Vagina (tissue), 2 donors: ENCODE data around the gene LCN1. TPM values are rescaled to one million over a fixed set of nuclear protein-coding genes. Genes with fewer than 3 reads are reported as not detected.

Experiments used
- DNase-seq, 2 donors: peaks; one replicate each; pipeline ENCODE4 v3.0.0-alpha.2; 2017; ENCODE audit errors: extremely low spot score in 2 of 2
- H3K27ac ChIP-seq: fragments of 200-600 bp; sonication (generic); one replicate; pipeline ENCODE4 v1.5.1; 2019
- H3K27me3 ChIP-seq: fragments of 200-600 bp; sonication (generic); one replicate; pipeline ENCODE4 v1.5.1; 2019
- H3K36me3 ChIP-seq, 2 donors: fragments of 200-600 bp; sonication (generic); one replicate each; pipeline ENCODE4 v1.5.1; 2017 to 2019
- H3K4me1 ChIP-seq: fragments of 200-600 bp; sonication (generic); one replicate; pipeline ENCODE4 v1.5.1; 2019
- H3K4me3 ChIP-seq, 2 donors: fragments of 200-600 bp; sonication (generic); 1 replicate in 1 of 2; 2 replicates in 1 of 2; pipeline ENCODE4 v1.5.1; 2016 to 2019
- H3K9me3 ChIP-seq: fragments of 200-600 bp; sonication (generic); one replicate; pipeline ENCODE4 v1.5.1; 2019
- CTCF ChIP-seq, 3 experiments: fragments of 450-650 bp in 2 of 3; fragments of 200-600 bp in 1 of 3; sonication (generic) in 1 of 3; IDR thresholded peaks; one replicate each; pipeline ENCODE4 v1.5.1; 2017 to 2019; ENCODE audit warnings: antibody characterized with exemption in 3 of 3, mild to moderate bottlenecking in 2 of 3, moderate library complexity in 2 of 3
- POLR2A ChIP-seq, 2 donors: fragments of 450-650 bp; IDR thresholded peaks; one replicate each; pipeline ENCODE4 v1.6.1; 2017; ENCODE audit warnings: antibody characterized with exemption in 2 of 2, mild to moderate bottlenecking in 2 of 2, moderate library complexity in 2 of 2
- POLR2AphosphoS5 ChIP-seq, 2 donors: sonication (generic); formaldehyde crosslinking; IDR thresholded peaks; one replicate each; pipeline ENCODE4 v1.9.0; 2017; ENCODE audit warnings: antibody characterized with exemption in 2 of 2, mild to moderate bottlenecking in 2 of 2, low read depth in 1 of 2; ENCODE audit not compliant: insufficient read depth in 1 of 2
- intact Hi-C: fragments of 100-400 bp; cut with DNase I; formaldehyde crosslinking; loops from one replicate; pipeline ENCODE4 v1.15.1; 2023
- total RNA-seq: library from RNA; depleted of rRNA; stranded (reverse); fragments of >200 nt; gene quantifications from one replicate; pipeline ENCODE4 v1.2.3, GENCODE V29; 2016

Gene LCN1
- total RNA-seq, 1 donor from 2014 or later: not detected

- Histone ChIP-seq H3K27me3 (no peaks in the 10 kb centered on the region), H3K27ac (no peak overlapping the region), H3K9me3 (no peaks in the 10 kb centered on the region), H3K36me3 (no peaks in the 10 kb centered on the region), H3K4me3 (no peak overlapping the region), H3K4me1 (no peaks in the 10 kb centered on the region)
- no peak for TF ChIP-seq CTCF (IDR thresholded peaks at IDR 0.05)
- TF ChIP-seq POLR2A (IDR thresholded peaks at IDR 0.05): no peak
- TF ChIP-seq POLR2AphosphoS5 (IDR thresholded peaks at IDR 0.05; ENCODE audit: insufficient read depth in 1 of 2, low read depth in 1 of 2): no peak
- no peak for DNase-seq
- intact Hi-C loops: no loop called here
These were observed 45.3 kb downstream of the LCN1 start for GRCh38 chr9:135566552-135566951.

- H3K4me3 ChIP-seq: no peak overlapping the region
- no peak overlapping the region for H3K27ac ChIP-seq
- intact Hi-C loops: no loop called here
- H3K36me3 ChIP-seq: no peaks in the 10 kb centered on the region
- no peak for DNase-seq
- H3K4me1 ChIP-seq: no peaks in the 10 kb centered on the region
- no peaks in the 10 kb centered on the region for H3K27me3 ChIP-seq
- no peaks in the 10 kb centered on the region for H3K9me3 ChIP-seq
- TF ChIP-seq CTCF (IDR thresholded peaks at IDR 0.05) (no peak), POLR2AphosphoS5 (IDR thresholded peaks at IDR 0.05; ENCODE audit: insufficient read depth in 1 of 2, low read depth in 1 of 2) (no peak), POLR2A (IDR thresholded peaks at IDR 0.05) (no peak)
These were observed 46.1 kb downstream of the LCN1 start for GRCh38 chr9:135567311-135567710.

- H3K4me3 ChIP-seq: no peak overlapping the region
- H3K27me3 ChIP-seq: no peaks in the 10 kb centered on the region
- intact Hi-C loops: no loop called here
- no peak overlapping the region for H3K27ac ChIP-seq
- no peak for TF ChIP-seq POLR2AphosphoS5 (IDR thresholded peaks at IDR 0.05; ENCODE audit: insufficient read depth in 1 of 2, low read depth in 1 of 2)
- no peak for DNase-seq
- no peaks in the 10 kb centered on the region for H3K9me3 ChIP-seq
- no peaks in the 10 kb centered on the region for H3K36me3 ChIP-seq
- no peaks in the 10 kb centered on the region for H3K4me1 ChIP-seq
These were observed 46.8 kb downstream of the LCN1 start for GRCh38 chr9:135568026-135568425.

- Histone ChIP-seq H3K4me3 (no peak overlapping the region), H3K36me3 (no peaks in the 10 kb centered on the region), H3K27me3 (no peaks in the 10 kb centered on the region), H3K4me1 (no peaks in the 10 kb centered on the region), H3K27ac (no peak overlapping the region), H3K9me3 (no peaks in the 10 kb centered on the region)
- TF ChIP-seq POLR2A (IDR thresholded peaks at IDR 0.05): no peak
- no peak for DNase-seq
- intact Hi-C loops: no loop called here
These were observed 49.2 kb downstream of the LCN1 start for GRCh38 chr9:135570456-135570855.

GRCh38 chr9:135572233-135572632 lies 51.0 kb downstream of the LCN1 start:
- H3K27me3 ChIP-seq: no peaks in the 10 kb centered on the region
- TF ChIP-seq POLR2A (IDR thresholded peaks at IDR 0.05): no peak
- TF ChIP-seq CTCF (IDR thresholded peaks at IDR 0.05): no peak
- TF ChIP-seq POLR2AphosphoS5 (IDR thresholded peaks at IDR 0.05; ENCODE audit: insufficient read depth in 1 of 2, low read depth in 1 of 2): no peak
- no peak for DNase-seq
- H3K36me3 ChIP-seq: no peaks in the 10 kb centered on the region
- no peak overlapping the region for H3K4me3 ChIP-seq
- no peak overlapping the region for H3K27ac ChIP-seq
- H3K9me3 ChIP-seq: no peaks in the 10 kb centered on the region
- no peaks in the 10 kb centered on the region for H3K4me1 ChIP-seq
- intact Hi-C loops: no loop called here

GRCh38 chr9:135573124-135573523 lies 51.9 kb downstream of the LCN1 start:
- H3K27me3 ChIP-seq: no peaks in the 10 kb centered on the region
- DNase-seq: no peak
- H3K27ac ChIP-seq: no peak overlapping the region
- H3K9me3 ChIP-seq: no peaks in the 10 kb centered on the region
- H3K4me3 ChIP-seq: no peak overlapping the region
- TF ChIP-seq POLR2AphosphoS5 (IDR thresholded peaks at IDR 0.05; ENCODE audit: insufficient read depth in 1 of 2, low read depth in 1 of 2) (no peak), POLR2A (IDR thresholded peaks at IDR 0.05) (no peak), CTCF (IDR thresholded peaks at IDR 0.05) (no peak)
- H3K36me3 ChIP-seq: no peaks in the 10 kb centered on the region
- H3K4me1 ChIP-seq: no peaks in the 10 kb centered on the region
- intact Hi-C loops: no loop called here
